HG02642 (cell line): ENCODE data around the gene WDR62.
"Not testable (repeated sequence)": the region's sequence is repeated elsewhere in the genome, so short reads cannot be mapped to it uniquely, and the experiment has no call there.

Experiments
- ATAC-seq: cut with Tn5 transposase; IDR thresholded peaks from one replicate; pipeline ENCODE4 v1.9.1; 2021; ENCODE audit warnings: mild to moderate bottlenecking; ENCODE audit not compliant: unreplicated experiment, poor library complexity

Gene WDR62

GRCh38 chr19:36106991-36107390, 52.3 kb downstream of the WDR62 start:
- ATAC-seq: no peak

- ATAC-seq: no peak
Measured at GRCh38 chr19:36108684-36109083, 54.0 kb downstream of the WDR62 start.

DNA sequence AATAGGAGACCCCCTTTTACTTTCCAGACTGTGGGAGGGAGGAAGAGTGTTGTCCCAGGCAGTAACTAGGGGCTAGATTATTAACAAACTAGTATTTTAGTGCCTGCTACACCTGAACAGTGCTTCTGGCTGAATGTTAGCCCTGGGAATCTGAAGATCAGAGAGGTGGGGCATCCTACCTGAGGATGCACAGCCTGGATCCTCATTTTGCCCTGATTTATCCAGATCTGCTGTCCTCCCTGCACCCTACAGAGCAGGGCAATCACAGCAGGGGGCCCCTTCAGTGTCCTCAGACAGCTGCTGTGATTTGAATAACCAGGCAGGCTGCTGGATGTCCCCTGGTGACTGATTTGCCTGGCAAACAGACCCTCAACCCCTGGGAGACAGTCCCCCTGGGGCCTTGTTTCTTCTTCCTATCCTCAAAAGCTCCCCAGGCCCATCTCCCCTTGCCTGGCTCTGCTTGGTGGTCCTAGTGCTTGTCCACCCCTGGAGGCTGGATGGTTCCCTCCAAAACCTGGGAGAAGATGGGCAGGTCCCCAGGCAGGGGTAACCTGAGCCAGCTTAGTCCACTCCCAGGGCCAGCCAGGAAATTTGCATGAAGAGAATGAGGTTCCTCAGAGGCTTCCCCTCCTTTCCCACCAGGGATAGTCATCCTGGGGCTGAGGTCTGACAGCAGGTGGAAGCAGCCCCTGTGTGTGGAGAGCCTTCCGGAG, 55.9 kb downstream of the WDR62 start, which contains the start of gene OVOL3:
Gene OVOL3, plus strand, starts transcription at position 657 of the 713 bp plus-strand sequence. CDS start 60 bp downstream, outside the sequence.
- no peak for ATAC-seq

- no peak for ATAC-seq
Measured at GRCh38 chr19:36111200-36111539, 56.5 kb downstream of the WDR62 start.

- no peak for ATAC-seq
Measured at GRCh38 chr19:36112678-36113077, 58.0 kb downstream of the WDR62 start.

DNA sequence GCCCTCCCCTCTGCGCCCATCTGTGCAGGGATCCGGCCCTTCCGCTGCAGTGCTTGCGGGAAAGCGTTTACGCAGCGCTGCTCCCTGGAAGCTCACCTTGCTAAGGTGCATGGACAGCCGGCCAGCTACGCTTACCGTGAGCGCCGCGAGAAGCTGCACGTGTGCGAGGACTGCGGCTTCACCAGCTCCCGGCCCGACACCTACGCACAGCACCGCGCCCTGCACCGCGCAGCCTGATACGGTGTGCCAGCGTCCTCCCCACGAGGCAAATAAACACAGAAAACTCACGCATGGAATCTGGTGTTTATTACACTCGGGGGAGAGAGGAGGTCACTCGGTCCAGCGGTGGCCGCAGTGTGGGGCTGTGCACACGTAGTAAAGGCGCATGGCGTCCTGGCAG, 58.7 kb downstream of the WDR62 start:
- ATAC-seq: no peak

- peak; percentile 0 for ATAC-seq
Measured at GRCh38 chr19:36113894-36114720, 59.4 kb downstream of the WDR62 start.

GRCh38 chr19:36114721-36115452, 60.2 kb downstream of the WDR62 start, which contains the start of gene POLR2I:
POLR2I (minus strand) TSS chr19:36114875; CDS start chr19:36114856, 19 bp downstream.
- ATAC-seq: peak; percentile 87

- ATAC-seq: no peak
Measured at GRCh38 chr19:36115453-36116343, 61.0 kb downstream of the WDR62 start, which contains the start of gene TBCB. TBCB (plus strand) TSS chr19:36115468; CDS start chr19:36115561, 93 bp downstream.

GRCh38 chr19:36116344-36116637, 61.6 kb downstream of the WDR62 start:
- no peak for ATAC-seq

- no peak for ATAC-seq
Measured at GRCh38 chr19:36120092-36120983, 65.6 kb downstream of the WDR62 start.

GRCh38 chr19:36120984-36121358, 66.3 kb downstream of the WDR62 start:
- ATAC-seq: no peak

DNA sequence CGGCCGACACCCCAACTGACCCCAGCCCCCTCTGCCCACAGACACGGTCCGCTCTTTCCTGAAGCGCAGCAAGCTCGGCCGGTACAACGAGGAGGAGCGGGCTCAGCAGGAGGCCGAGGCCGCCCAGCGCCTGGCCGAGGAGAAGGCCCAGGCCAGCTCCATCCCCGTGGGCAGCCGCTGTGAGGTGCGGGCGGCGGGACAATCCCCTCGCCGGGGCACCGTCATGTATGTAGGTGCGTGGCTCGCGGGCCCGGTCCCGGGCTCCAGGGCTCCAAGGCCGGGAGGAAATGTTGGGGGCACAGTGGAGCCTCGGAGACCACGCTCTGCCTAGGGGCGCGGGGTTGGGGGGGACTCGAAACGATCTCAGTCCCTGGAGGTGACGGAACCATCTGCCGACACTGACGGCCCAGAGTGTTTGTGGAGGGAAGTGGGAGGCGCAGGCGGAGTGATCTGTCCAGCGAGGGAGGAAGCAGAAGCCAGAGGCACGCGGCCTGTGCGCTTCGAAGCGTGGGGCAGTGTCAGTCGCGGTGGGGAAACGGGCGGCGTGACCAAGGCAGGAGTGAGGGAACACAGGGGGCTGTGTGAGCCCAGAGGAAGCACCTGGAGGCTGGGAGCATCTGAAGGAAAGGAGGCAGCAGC, 66.9 kb downstream of the WDR62 start:
- no peak for ATAC-seq

DNA sequence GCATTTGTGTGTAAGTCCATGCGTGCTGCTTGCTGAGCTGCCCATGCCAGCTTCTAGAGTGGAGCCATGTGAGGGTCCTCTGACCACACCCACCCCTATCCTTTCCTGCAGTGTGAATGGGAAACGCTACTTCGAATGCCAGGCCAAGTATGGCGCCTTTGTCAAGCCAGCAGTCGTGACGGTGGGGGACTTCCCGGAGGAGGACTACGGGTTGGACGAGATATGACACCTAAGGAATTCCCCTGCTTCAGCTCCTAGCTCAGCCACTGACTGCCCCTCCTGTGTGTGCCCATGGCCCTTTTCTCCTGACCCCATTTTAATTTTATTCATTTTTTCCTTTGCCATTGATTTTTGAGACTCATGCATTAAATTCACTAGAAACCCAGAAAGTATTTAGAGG, 70.9 kb downstream of the WDR62 start:
- no peak for ATAC-seq

- no peak for ATAC-seq
Measured at GRCh38 chr19:36128392-36128736, 73.7 kb downstream of the WDR62 start.

DNA sequence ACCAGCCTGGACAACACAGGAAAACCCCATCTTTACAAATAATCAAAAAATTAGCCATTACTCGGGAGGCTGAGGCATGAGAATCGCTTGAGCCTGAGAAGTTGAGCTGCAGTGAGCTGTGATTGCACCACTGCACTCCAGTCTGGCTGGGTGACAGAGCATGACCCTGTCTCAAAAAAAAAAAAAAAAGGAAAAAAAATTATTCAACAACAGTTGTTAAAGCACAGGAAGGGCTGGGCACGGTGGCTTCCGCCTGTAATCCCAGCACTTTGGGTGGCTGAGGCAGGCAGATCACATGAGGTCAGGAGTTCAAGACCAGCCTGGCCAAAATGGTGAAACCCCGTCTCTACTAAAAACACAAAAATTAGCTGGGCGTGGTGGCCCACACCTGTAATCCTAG, 76.5 kb downstream of the WDR62 start:
- ATAC-seq: not testable (repeated sequence)

DNA sequence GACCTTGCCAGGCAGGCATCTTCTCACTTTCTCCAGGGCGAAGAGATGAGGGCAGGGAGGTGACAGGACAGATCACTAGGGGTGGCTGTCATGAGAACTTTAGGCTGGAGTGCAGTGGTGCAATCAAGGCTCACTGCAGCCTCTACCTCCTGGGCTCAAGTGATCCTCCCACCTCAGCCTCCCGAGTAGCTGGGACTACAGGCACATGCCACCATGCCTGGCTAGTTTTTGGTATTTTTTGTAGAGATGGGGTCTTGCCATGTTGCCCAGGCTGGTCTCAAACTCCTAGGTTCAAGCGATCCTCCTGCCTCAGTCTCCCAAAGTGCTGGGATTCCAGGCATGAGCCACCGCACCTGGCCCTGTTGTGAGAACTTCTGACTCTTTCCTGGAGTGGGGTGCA, 80.2 kb downstream of the WDR62 start:
- ATAC-seq: not testable (repeated sequence)

DNA sequence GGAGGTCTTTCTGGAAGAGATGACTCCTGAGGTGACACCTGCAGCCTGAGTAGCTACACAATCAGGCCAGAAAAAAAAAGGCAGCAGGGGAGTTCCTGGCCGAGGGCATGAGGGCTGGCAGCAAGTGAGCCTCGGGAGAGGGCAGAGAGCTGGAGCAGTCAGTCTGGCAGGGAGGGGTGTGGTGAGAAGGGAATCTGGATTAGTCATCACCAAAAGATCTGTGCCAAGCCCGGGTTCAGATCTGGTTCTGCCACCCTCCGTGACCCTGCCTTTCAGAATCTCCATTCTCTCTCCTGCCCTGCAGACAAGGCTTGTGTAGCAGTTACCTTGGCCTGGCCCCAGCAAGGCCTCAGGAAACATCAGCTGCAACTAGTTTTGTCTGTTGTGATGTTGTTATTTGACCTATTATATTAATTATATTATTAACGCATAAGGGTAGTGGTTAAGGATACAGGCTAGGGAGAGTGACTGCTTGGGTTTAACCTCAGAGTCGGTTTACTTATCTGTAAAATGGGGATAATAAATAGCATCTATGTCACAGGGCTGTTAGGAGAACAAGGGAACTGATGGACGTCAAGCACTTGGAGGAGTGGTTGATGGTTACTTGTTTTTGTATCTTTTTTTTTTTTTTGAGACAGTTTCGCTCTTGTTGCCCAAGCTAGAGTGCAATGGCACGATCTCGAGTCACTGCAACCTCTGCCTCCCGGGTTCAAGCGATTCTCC, 82.4 kb downstream of the WDR62 start:
- ATAC-seq: no peak
